ENCODE results near the gene CES5A.

DNA sequence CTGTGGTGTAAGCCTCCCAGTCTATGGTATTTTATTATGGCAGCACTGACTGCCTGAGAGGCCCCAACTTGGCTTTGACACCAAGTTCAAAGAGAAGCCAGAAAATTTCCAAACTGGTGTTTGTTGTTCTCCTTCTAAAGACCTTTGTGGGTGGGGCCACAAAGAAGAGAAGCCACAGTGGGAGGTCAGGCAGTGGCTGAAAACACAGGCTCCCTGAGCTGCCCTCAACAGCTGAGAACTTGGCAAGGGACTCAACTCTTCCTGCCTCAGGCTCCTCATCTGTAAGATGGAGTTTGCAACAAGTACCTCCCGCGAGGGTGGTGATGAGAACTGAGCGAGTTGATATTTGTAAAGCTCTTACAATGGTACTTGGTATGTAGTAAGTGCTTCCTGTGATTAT, 18.2 kb downstream of the CES5A start:
- TF ChIP-seq POLR2A (IDR thresholded peaks at IDR 0.05; ENCODE audit: low read length) (no peak), GATA1 (IDR thresholded peaks at IDR 0.05; ENCODE audit: low read depth, low read length) (no peak)
